Stimulated activated CD4-positive, alpha-beta T cell treated with anti-CD3 and anti-CD28 coated beads, TNF-alpha, amount 100 ng/mL, for 4 hours (primary cell): ENCODE results near the gene PHF2.

Experiments
- DNase-seq, 3 experiments: peaks; one replicate each; pipeline ENCODE4 v3.0.0-alpha.2; 2020; ENCODE audit warnings: low read depth in 3 of 3

Gene PHF2

GRCh38 chr9:93576258-93577077, at the start of gene PHF2:
TSS of gene PHF2 (plus strand) at chr9:93576584. CDS start at chr9:93576774, 190 bp downstream.
- peak in 1 of 3 experiments; percentile 23 for DNase-seq

- DNase-seq = no peak
Observed at GRCh38 chr9:93531374-93531773, 45.0 kb upstream of the PHF2 start.

GRCh38 chr9:93532141-93532540, 44.2 kb upstream of the PHF2 start:
- DNase-seq = no peak

GRCh38 chr9:93533863-93534262, 42.5 kb upstream of the PHF2 start:
- DNase-seq = no peak

GRCh38 chr9:93536167-93536566, 40.2 kb upstream of the PHF2 start:
- no peak for DNase-seq

- DNase-seq = no peak
Observed at GRCh38 chr9:93536874-93537273, 39.5 kb upstream of the PHF2 start.

GRCh38 chr9:93540305-93540704, 36.1 kb upstream of the PHF2 start:
- DNase-seq = no peak

GRCh38 chr9:93541005-93541404, 35.4 kb upstream of the PHF2 start:
- no peak for DNase-seq

GRCh38 chr9:93541581-93542349, 34.6 kb upstream of the PHF2 start:
- DNase-seq = no peak

GRCh38 chr9:93543117-93543516, 33.3 kb upstream of the PHF2 start:
- no peak for DNase-seq

- DNase-seq = no peak
Observed at GRCh38 chr9:93546356-93546755, 30.0 kb upstream of the PHF2 start.

- DNase-seq = no peak
Observed at GRCh38 chr9:93549611-93550010, 26.8 kb upstream of the PHF2 start.

GRCh38 chr9:93552923-93553322, 23.5 kb upstream of the PHF2 start:
- DNase-seq = no peak

GRCh38 chr9:93555370-93555769, 21.0 kb upstream of the PHF2 start:
- DNase-seq = no peak

- DNase-seq = no peak
Observed at GRCh38 chr9:93557366-93558137, 18.8 kb upstream of the PHF2 start.

GRCh38 chr9:93558503-93558902, 17.9 kb upstream of the PHF2 start:
- DNase-seq = no peak

GRCh38 chr9:93560991-93561390, 15.4 kb upstream of the PHF2 start:
- DNase-seq = no peak

GRCh38 chr9:93562157-93562556, 14.2 kb upstream of the PHF2 start:
- no peak for DNase-seq

- DNase-seq = no peak
Observed at GRCh38 chr9:93565089-93565488, 11.3 kb upstream of the PHF2 start.

GRCh38 chr9:93566408-93567270, 9.7 kb upstream of the PHF2 start:
- DNase-seq = peak; percentile 98 to 99 (median 98)

- no peak for DNase-seq
Observed at GRCh38 chr9:93567271-93567959, 9.0 kb upstream of the PHF2 start.
